Adipocyte (in vitro differentiated cells): ENCODE measurements around the gene CYP24A1.

Experiments used
- DNase-seq: peaks from one replicate; pipeline ENCODE4 v3.0.0-alpha.2; 2015; ENCODE audit warnings: low read depth
- H3K27me3 ChIP-seq: replicated peaks from 2 replicates; pipeline ENCODE4 v1.7.0; 2013; ENCODE audit warnings: mild to moderate bottlenecking, low read length, moderate library complexity; ENCODE audit not compliant: control insufficient read depth, insufficient read depth
- H3K36me3 ChIP-seq: 2 replicates; pipeline ENCODE4 v1.7.0; 2013; ENCODE audit warnings: low read length, mild to moderate bottlenecking, moderate library complexity; ENCODE audit not compliant: control insufficient read depth, insufficient read depth, severe bottlenecking
- H3K4me1 ChIP-seq: 2 replicates; pipeline ENCODE4 v1.7.0; 2013; ENCODE audit warnings: mild to moderate bottlenecking, low read length, moderate library complexity; ENCODE audit not compliant: control insufficient read depth, insufficient read depth
- H3K4me3 ChIP-seq: 2 replicates; pipeline ENCODE4 v1.7.0; 2013; ENCODE audit warnings: mild to moderate bottlenecking, low read length, moderate library complexity
- H3K9ac ChIP-seq: 2 replicates; pipeline ENCODE4 v1.7.0; 2013; ENCODE audit warnings: mild to moderate bottlenecking, low read length, moderate library complexity
- H3K9me3 ChIP-seq: 2 replicates; pipeline ENCODE4 v1.7.0; 2013; ENCODE audit warnings: mild to moderate bottlenecking, low read length, moderate library complexity; ENCODE audit not compliant: control insufficient read depth

CYP24A1 gene

DNA sequence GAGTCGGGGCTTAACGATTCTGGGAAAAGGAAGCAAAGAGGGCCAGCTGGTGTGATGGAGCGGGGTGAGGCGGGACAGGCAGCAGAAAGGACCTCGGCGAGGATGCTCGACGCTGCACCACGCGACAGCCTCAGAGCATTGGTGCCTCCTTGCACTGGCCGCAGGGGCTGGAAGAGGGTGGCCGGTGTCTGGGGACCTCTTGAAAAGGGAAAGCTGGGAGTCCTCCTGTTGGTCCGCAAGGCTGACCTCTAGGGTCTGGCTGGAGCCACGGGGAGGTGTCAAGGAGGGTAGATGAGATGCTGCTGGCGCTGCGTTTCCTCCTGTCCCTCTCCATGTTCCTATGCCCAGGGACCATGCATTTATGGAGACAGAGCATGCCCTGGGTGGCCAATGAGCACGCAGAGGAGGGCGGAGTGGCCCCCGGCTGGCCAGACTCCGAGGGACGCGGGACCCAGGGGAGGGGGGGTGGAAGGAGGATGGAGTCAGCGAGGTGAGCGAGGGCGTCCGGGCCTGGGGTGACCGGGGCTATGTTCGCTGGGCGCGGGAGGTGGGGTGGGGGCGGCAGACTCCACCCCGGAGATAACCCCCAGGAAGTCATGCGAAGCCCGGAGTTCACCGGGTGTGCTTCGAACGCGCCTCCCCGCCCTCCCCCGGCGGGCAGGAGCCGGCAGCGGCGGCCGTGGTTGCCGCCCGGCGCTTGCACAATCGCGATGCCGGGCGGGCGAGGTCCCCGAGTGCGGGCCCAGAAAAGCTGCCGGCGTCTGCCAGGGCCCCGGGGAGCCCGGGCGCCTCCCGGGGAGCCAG, at the start of gene CYP24A1:
CYP24A1 (minus strand) TSS at position 334 of the 804 bp plus-strand sequence. CDS start 407 bp downstream, outside the sequence.
- DNase-seq = peak; percentile 59
- peak within 1 kb of the TSS; percentile 39 for H3K4me3 ChIP-seq
- H3K9ac ChIP-seq = no peak within 1 kb of the TSS

DNA sequence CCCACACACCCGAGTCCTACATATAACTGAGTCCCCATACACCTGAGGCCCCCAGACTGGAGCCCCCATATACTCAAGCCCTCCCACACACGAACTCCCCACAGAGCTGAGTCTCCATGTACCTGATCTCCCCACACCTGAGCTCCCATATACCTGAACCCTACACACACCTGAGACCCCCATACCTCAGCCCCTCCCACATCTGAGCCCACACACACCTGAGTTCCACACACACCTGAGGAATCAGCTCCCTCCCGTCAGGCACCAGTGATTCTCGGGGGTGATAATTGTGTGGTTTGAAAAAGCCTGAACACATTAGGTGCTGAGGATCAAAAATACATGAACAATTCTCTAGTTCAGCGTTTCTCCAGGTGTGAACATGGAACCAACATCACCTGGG, 49.5 kb upstream of the CYP24A1 start:
- H3K9ac ChIP-seq = no peak overlapping the region
- H3K27me3 ChIP-seq = no peaks in the 10 kb centered on the region
- peaks cover 24% of the 10 kb centered on the region for H3K4me1 ChIP-seq
- H3K4me3 ChIP-seq = no peak overlapping the region
- H3K9me3 ChIP-seq = no peaks in the 10 kb centered on the region
- no peak for DNase-seq
- H3K36me3 ChIP-seq = peaks cover 5% of the 10 kb centered on the region

More for the DNA sequence above, at the start of gene CYP24A1:
- no peaks in the 10 kb centered on the region for H3K9me3 ChIP-seq
- H3K27me3 ChIP-seq = peaks cover 57% of the 10 kb centered on the region
- peaks cover 7% of the 10 kb centered on the region for H3K4me1 ChIP-seq
- no peaks in the 10 kb centered on the region for H3K36me3 ChIP-seq

DNA sequence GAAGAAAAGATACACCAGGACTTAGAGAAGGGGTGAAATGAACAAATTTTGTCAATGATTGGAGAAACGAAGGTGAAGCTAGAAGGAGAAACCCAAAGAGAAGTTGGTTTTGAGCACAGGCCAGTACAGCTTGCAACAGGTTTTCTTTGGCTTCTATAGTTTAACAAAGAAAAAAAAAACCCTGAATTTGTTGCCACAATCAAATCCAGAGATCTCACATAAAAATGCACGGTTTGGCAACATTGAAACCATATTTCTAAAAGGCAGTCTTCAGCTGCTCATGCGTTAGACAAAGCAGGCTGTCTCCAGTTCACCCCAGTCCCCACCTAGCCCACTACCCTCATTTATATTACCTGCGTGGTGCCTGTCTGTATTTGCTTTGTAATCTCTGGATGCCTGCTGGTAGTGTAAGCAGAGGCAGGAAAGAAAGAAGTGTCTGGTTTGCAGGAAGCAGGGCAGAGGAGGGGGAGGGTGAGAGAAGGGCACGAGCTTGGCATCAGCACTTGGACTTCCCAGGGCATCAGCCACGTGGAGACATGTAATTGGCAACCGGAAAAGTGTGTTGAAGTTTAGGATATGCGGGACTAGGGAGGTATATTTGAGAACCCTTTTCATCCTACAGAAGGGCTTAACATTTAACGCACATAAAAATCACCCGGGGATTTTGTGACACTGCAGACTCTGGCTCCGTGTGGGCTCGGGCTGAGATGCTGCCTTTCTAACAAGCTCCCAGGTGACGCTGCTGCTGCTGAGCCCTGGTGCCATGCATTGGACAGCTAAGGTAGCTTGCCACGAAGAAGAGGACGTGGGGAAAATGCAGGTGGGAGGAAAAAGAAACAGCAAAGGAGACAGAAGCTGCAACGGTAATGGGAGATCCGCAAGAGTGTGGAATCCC, 48.5 kb upstream of the CYP24A1 start:
- no peaks in the 10 kb centered on the region for H3K9me3 ChIP-seq
- peaks cover 25% of the 10 kb centered on the region for H3K4me1 ChIP-seq
- peak; percentile 42 for DNase-seq
- H3K9ac ChIP-seq = no peak overlapping the region
- H3K4me3 ChIP-seq = no peak overlapping the region
- H3K36me3 ChIP-seq = peaks cover 11% of the 10 kb centered on the region
- H3K27me3 ChIP-seq = no peaks in the 10 kb centered on the region

DNA sequence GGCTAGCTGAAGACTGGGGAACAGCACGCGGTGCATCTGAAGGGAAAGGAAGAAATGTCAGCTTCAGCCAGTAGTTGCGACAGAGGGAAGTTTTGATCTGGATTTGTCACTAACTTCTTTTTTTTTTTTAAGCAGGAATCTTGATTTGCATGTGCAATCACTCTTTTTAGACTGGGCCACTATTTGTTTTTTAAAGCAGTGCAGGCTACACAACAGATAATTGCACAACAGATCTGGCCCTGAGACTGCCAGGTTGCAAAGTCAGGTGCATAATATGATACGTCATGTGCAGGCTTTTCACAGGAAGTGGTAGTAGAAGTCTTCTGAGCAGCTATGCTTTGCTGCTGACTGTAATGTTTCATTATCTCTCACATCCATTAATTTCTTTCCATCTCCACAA, 47.6 kb upstream of the CYP24A1 start:
- H3K4me1 ChIP-seq = peaks cover 25% of the 10 kb centered on the region
- H3K4me3 ChIP-seq = no peak overlapping the region
- DNase-seq = no peak
- H3K9ac ChIP-seq = no peak overlapping the region
- peaks cover 16% of the 10 kb centered on the region for H3K36me3 ChIP-seq
- H3K9me3 ChIP-seq = no peaks in the 10 kb centered on the region
- no peaks in the 10 kb centered on the region for H3K27me3 ChIP-seq

DNA sequence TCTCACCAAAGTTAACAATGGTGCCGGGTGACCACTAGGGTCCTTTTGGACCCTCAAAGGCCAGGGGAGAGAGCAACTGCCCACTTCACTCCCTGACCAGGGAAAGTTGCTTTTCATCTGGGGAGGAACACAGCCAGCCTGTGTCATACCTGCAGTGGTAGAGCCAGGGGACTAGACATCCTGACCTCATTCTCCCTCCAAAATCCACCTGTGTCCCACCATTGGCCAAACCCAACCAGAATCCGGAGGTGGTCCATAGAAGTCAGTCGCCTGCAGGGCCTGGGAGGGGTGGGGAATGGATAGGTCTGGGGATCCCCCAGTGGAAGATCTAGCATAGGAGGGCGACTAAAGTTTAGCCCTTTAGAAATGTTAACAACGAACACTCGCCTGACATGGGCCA, 46.9 kb upstream of the CYP24A1 start:
- no peak overlapping the region for H3K4me3 ChIP-seq
- peaks cover 22% of the 10 kb centered on the region for H3K36me3 ChIP-seq
- H3K27me3 ChIP-seq = no peaks in the 10 kb centered on the region
- no peak for DNase-seq
- H3K9me3 ChIP-seq = no peaks in the 10 kb centered on the region
- no peak overlapping the region for H3K9ac ChIP-seq
- peaks cover 25% of the 10 kb centered on the region for H3K4me1 ChIP-seq

DNA sequence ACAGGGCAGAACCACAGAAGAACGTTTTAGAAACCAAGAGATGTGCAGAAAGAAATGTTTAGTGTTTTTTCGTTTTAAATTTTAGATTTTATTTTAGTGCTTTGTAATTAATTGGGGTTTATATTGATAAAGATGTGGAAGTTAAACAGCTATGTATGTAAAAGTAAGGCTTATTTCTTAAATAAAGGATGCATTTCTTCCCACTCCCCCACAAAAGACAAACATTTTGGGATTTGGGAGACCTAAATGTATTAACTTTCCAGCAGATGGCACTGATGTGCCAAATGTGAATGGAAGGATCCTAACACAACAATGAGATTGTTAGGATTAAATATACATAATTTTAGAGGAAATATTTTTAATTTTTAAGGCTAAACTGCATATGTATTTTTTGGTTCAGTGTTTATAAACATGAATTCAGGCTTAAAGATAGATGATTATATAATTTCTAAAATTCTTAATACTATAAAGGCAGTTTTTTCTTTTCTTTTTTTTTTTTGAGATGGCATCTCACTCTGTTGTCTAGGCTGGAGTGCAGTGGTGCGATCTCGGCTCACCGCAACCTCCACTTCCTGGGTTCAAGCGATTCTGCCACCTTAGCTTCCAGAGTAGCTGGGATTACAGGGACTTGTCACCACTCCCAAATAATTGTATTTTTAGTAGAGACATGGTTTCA, 46.1 kb upstream of the CYP24A1 start:
- Histone ChIP-seq H3K9me3 (no peaks in the 10 kb centered on the region), H3K4me3 (no peak overlapping the region), H3K27me3 (no peaks in the 10 kb centered on the region), H3K4me1 (peaks cover 25% of the 10 kb centered on the region), H3K36me3 (peaks cover 31% of the 10 kb centered on the region), H3K9ac (no peak overlapping the region)
- peak; percentile 85 for DNase-seq

DNA sequence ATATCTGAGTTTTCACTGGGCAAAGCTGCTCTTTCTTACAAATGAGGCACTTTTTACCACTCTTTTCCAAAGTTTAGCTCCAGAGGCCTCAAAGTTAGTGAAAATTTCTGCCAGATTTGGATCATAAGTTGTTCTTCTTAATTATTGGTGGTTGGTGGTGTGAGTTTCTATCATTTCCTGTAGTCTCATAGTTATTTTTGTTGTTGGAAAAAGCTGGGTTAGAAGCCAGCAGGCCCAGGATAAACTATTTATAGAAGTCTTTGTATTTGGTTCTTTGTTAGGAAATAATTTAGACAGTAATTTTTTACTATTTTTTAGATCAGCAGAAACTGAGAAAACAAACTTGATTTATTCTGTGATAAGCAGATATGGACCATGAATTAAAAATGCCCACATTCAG, 44.7 kb upstream of the CYP24A1 start:
- H3K4me1 ChIP-seq = peaks cover 30% of the 10 kb centered on the region
- DNase-seq = no peak
- H3K27me3 ChIP-seq = no peaks in the 10 kb centered on the region
- H3K36me3 ChIP-seq = peaks cover 34% of the 10 kb centered on the region
- peak overlapping the region; percentile 64 for H3K9ac ChIP-seq
- H3K9me3 ChIP-seq = no peaks in the 10 kb centered on the region
- no peak overlapping the region for H3K4me3 ChIP-seq

DNA sequence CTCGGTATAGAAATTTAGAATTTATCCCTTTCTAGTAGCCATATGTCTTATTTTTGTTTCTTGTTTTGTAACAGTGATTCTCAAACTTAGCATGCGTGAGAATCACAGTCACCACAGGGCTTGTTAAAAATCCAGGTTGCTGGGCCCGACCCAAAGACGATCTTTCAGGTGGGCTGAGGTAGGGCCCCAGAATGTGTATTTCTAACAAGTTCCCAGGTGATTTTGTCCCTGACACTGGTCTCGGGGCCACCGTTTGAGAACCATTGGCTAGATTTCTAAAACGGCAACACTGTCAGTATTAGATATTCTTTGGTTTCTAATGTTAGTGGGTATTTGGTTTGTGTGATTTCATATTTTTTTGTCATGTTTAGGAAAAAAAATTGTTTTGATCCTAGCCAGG, 44.0 kb upstream of the CYP24A1 start:
- no peak for DNase-seq
- Histone ChIP-seq H3K9ac (peak overlapping the region; percentile 64), H3K4me3 (no peak overlapping the region), H3K27me3 (no peaks in the 10 kb centered on the region), H3K9me3 (no peaks in the 10 kb centered on the region), H3K4me1 (peaks cover 36% of the 10 kb centered on the region), H3K36me3 (peaks cover 34% of the 10 kb centered on the region)

DNA sequence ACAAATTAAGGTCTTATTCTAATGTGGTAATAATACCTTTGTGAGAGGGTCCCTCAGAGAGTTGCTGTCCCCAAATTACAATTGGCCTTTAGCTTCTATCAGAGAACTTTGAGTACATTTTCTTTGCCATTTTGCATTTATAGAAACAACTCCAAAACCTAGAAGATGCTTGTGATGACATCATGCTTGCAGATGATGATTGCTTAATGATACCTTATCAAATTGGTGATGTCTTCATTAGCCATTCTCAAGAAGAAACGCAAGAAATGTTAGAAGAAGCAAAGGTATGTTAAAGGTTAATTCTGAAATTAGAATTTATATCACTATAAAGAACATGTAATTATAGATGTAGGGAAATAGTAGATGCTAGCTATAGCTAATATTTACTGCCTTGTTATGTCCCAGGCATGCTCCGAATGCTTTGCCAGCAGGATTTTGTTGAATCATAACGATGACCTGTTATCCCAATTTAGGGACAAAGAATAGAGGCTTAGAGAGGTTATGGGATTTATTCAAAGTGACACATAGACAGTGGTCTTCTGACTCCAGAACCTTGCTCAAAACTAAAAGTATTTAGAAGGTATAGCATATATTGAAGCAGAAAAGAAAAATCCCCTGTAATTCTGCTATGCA, 41.5 kb upstream of the CYP24A1 start:
- H3K27me3 ChIP-seq = no peaks in the 10 kb centered on the region
- peaks cover 29% of the 10 kb centered on the region for H3K4me1 ChIP-seq
- no peaks in the 10 kb centered on the region for H3K9me3 ChIP-seq
- peaks cover 34% of the 10 kb centered on the region for H3K36me3 ChIP-seq
- no peak overlapping the region for H3K4me3 ChIP-seq
- no peak for DNase-seq
- no peak overlapping the region for H3K9ac ChIP-seq

DNA sequence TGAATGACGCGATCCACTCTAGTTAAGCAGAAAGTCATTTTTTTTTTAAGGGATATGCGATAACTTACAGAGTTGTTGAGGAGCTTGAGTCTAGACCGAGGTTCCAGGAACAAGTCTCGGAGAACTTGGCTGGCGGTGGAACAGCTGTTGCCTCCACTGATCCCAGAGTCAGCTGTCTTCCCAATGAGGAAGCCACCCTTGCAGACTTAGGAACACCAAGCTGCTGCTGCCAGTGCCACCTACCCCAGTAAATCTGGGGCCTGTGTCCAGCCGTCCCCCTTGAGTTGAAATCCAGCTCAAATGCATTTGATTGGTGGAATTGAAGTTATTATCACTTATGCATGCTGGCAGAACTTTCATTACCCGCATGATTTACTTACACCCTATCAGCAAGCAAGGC, 40.8 kb upstream of the CYP24A1 start:
- no peaks in the 10 kb centered on the region for H3K27me3 ChIP-seq
- peaks cover 34% of the 10 kb centered on the region for H3K36me3 ChIP-seq
- DNase-seq = no peak
- H3K9me3 ChIP-seq = no peaks in the 10 kb centered on the region
- H3K4me1 ChIP-seq = peaks cover 36% of the 10 kb centered on the region
- no peak overlapping the region for H3K4me3 ChIP-seq
- no peak overlapping the region for H3K9ac ChIP-seq
